NCI-H128 (cell line): ENCODE measurements around the gene COL4A2.

Experiments
- DNase-seq: peaks from one replicate; lab custom pipeline; 2025; ENCODE audit not compliant: unreplicated experiment; lab: John Stamatoyannopoulos, UW

COL4A2 gene

DNA sequence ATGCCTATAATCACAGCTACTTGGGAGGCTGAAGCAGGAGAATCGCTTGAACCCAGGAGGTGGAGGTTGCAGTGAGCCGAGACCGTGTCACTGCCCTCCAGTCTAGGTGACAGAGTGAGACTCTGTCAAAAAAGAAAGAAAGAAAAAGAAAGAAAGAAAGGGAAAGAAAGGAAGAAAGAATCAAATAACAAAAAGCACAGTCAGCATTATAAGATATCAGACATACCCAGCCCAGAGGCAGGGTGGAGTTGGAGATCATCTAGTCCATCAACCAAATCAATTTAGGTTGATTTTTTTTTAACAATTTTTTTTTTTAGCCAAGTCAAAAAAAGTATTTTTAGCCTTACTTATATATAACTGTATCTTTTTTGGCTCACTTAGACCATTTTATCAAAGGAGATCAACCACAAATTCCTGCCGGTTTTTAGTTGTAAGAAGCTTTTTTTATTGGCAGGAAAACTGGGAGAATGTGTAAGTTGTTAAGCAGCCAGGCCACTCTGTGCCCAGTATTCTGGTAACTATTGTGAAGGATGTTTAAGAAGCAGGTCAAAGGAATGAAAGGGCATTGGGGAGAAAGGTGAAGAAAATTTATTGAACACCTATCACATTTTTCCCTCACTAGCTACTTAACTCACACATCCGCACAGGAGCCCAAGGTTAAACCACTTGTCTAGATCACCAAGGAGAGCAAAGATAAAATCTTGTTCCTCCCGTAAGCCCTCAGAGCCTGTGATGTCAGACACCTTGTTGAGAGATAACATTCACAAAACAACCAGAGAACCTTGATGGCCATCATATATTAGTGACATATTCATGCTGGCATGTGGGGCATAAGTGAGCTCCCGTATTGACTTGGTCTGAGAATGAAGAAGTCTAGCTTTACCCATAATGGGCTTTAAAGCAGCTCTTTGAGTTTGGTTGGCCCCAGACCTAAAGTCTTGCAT lies 91.8 kb downstream of the COL4A2 start:
- no peak for DNase-seq

DNA sequence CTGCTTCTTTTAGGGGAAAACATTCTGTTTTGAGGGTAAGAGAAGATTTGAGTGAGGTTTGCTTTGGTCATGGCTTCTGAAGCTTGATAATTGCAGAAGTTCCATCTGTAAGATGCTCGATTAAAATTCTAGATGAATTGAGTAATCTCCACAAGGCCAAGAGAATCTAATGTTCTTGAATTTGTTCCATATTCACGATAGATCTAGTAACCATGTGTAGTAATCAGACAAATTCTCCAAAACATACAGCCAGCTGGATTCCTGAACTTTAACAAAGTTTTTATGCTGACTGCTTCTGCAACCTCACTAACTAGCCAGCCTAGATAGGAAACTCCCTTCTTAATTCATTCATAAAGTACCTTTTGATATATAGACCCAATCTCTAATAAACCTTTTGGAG lies 92.7 kb downstream of the COL4A2 start:
- DNase-seq: no peak

DNA sequence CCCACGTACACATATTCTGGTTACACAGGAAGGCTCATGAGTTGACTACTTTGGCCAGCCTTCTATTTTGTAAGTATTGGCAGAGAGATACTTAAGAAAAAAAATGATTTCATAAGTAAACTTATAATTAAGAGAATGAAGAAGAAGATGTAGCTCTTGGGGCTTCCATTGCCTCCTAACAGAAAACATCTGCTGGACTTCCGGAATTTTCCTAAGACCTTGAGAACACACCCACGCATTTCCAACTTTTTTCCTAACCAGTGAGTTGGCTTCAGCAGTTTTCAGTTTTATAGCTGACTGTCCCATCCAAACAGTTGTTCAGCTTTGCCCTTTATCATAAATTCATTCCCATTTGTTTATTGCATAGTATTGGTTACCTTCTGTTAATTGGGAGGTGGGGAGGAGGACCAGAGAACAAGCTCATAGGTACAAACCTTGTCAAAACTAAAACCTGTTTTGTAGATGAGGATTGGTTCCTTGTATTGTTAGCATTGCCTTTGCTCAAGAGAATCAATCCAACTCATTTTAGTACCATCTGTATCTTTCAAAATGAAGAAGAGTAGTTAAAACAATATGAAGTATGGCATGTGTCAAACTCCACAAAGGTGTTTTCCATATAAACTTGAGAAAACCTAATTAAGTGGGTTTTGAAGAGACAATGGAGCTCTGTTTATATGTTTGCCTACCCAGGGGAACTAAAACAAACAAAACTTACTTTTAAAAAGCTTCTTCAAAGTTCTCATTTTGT lies 93.9 kb downstream of the COL4A2 start:
- DNase-seq: no peak

DNA sequence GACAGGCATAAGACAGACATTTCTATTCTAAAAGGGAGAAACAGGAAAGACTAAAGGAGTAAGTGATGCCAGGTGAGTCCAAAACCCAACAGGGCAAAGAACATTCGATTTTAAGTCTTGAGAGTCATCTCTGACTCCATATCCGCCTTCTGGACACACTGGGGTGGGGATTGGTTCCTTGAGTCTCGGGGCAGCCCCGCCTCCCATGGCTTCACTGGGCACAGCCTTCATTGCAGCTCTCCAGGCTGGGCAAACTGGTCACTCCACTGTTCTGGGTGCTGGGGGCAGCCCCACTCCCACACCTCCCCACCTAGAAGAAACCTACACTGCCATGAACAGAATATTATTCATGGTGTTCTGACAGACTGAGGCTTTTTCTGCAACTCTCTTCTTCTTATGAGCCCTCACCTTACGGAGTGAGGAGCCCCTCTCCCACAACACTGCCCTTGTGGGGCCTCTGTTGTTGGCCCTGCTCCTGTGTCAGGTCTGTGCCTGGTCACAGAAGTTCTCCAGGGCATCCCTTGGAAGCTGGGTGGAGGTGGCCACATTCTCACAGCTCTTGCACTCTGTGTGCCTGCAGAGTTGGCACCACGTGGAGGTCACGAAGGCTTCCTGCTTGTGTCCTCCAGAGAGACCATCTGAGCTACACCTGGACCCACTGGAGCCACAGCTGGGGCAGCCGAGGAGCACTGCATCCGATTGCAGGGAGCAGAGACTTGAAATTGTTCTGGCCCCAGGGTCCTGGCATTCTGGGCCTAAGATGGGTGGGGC lies 95.4 kb downstream of the COL4A2 start:
- no peak for DNase-seq

DNA sequence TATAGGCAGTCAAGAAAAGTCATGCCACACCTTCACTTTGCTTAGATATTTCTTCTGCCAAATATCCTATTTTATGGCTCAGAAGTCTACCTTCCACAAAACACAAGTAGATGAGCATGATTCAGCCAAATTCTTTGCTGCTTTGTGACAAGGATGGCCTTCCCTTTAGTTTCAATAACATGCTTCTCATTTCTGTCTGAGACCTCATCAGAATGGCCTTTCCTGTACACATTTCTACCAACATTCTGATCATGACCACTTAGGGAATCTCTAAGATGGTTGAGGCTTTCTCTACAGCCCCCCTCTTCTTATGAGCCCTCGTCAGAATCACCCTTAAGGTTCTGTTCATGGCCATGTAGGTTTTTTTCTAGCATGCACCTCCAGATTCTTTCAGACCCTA lies 96.2 kb downstream of the COL4A2 start:
- DNase-seq: no peak

DNA sequence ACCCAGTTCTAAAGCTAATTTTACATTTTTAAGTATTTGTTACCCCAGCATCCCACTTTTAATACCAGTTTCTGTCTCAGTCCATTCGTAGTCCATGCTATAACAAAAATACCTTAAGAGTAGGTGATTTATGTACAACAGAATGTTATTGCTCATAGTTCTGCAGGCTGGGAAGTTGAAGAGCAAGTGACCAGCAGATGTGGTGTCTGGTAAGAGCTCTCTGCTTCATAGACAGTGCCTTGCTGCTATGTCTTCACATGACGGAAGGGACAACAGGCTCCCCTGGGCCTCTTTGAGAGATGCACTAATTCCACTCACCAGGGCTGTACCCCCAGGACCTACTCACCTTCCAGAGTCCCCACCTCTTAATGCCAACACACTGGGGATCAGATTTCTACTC lies 96.6 kb downstream of the COL4A2 start:
- DNase-seq: no peak

DNA sequence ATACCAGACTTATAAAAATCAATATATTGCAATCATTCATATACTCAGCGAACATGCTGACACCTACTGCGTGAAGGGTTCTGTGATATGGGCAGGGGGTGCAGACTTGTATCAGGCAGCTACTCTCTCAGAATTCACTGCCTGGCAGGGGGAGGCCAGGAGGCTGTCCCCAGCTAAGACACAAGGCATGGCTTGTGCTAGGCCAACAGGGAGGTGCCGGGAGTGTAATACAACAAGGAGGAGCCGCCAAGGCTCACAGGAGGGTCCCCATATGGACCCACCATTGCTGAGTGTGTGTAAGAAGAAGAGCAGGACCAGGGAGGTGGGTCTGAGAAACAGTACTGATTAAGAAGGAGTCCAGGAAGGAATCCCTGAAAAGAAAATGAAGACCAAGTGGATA lies 97.2 kb downstream of the COL4A2 start:
- no peak for DNase-seq

DNA sequence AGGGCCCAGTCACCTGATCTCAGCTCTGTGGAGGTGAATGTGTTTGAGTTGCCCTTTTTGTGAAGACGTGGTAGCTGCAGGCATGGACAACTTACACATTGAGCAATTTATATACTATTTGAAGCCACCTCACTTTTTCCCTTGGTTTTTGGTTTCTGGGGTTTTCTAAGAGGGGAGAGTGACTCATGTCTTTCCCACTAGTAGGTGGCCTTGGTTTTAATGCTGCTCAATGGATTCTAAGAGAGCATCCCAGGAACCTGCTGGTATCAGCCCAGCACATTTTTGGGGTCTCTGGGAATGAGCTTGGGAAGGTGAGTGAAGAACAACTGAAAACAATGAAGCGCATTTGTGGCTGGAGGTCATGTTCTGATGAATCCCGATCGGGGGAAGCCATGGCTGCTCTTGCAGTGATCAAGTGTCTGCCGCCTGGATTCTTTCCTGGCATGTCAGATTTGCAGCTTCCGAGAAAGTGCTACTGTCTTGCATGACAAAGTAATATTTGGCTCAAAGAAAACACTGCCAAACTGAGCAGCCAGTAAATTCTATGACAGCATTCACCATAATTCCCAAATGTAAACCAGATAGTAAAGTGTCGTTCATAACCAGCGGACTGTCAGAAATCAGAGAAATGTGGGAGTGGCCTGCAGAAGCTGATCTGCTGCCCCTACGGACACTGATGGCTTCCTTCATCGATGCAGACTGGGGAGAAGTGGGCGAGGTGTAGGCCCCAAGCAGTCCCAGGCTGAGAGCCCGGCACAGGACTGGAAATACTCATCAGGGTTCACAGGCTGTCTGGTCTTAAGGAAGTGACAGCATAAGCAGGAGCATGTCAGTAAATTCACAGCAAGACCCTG lies 98.7 kb downstream of the COL4A2 start:
- DNase-seq: no peak

DNA sequence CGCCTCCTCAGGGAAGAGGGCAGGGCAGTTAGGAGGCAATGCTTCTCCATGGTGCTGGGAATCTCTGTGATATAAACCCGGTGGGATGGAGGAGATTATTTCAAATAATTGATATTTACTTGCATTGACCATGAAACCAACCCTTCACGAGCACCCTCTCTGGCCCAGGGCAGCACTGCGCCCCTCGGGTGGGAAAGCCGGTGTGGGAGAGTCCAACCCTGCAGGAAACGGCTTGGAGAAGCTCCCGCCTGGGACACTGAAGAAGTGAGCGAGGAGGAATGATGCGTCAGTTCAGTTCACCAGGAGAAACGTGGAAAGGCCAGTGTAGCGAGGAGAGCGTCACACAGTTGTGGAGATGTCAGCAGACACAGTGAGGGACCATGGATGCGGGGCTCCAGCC lies 99.9 kb downstream of the COL4A2 start:
- DNase-seq: no peak

DNA sequence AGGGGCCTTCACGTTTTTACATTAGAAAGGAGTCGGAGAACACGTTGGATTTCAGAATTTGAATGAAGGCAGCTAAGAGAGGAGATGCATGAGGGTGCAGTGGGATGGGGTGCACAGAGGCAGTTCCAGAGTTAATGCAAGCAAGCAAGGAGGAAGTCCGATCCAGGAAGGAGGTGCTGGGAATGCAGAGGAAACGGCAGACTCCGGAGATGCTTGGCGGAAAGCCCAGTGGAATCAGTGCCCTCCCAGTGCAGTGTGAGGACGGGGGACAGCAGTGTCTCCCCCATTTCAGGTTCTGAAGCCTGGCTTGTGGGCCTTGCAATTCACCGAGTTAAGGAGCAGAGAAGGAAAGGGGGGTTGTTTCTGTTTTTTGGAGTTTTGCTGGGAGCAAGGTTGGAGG lies 100.4 kb downstream of the COL4A2 start:
- no peak for DNase-seq

DNA sequence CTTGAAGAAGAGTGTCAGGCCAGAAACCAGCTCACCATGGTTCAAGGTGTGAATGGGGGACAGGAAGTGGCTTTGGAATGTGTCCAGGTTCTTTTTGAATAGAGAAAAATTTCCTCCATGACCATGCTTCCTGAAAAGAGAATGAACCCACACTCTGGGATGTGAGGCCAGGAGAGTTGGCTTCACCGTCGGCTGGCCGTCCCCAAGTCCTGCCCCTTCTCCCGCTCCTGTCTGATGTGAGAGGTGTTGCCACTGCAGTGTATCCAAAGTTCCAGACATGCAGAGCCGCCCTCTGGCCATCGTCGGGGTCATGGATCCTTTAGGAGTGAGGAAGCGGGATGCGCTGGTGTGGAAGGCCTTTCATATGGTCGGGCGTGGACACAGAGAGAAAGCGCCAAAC lies 101.2 kb downstream of the COL4A2 start:
- DNase-seq: no peak

DNA sequence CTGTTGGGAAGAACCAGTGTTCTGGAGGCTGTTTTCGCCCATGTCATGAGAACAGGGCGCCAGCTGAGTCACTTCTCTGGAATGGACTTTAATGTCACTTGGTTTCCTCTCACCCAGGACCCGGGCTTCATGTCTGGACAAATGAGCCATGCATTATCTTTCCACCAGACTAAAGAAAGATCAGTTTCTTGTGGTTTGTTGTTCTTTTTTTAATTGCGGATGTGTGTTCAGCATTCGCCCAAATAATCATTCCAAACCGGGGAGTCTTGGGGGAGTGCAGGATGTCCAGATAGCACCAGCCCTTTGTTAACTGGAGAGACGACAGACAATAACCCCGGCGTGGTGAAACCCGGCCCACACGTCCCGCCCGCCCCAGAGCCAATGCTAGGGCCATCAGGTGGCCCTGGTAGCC lies 102.5 kb downstream of the COL4A2 start:
- DNase-seq: no peak

DNA sequence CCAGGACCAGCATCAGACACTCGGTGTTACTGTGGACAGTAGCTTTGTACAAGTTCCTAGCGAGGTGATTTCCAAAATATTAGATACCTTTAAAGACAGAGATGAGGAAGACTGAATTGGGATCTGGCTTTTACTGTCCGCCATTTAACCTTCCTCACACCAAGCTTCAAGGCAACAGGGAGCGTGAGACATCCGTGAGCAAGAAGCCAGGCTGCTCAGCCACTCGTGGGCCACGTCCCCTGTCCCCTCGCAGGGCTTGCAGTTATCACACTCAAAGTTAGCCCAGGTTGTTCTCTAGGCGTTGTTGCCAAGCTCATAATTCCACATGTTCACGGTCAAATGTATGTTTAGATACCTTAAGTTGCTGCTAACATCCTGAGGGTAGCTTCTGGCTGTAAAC lies 102.9 kb downstream of the COL4A2 start:
- DNase-seq: no peak

DNA sequence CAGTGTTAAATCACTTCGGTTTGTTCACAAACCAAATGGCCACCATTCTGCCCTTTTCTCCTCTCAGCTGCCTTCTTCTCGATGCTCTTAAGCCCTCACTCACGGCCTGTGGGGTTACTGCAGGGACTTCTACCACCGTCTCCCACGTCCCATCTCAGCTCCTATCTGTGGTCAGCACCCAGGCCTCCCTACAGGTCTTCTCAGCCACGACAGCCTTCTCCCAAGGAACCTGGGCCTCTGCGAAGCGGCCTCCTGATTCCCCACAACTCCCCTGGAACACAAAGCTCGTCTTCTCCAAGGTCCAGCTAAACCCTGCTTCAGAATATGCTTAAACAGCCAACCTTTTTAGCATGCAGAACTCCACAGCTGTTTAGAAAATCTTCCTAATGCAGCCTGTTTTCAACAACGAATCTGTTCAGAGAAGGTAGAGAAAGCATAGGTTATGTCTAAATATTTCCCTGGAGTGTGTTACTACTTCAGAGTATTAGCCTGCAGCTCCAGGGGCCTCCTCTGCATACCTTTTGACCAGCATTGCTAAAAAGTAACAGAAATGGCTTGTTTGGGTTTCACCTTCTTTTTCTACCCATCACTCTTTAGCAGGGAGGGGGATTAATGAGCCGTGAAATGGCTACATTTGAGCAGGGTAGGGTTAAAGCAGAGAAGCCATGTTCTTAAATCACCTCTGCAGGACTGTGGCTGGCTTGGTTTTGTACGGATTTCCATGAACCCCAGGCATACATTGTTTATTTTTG lies 104.0 kb downstream of the COL4A2 start:
- no peak for DNase-seq

DNA sequence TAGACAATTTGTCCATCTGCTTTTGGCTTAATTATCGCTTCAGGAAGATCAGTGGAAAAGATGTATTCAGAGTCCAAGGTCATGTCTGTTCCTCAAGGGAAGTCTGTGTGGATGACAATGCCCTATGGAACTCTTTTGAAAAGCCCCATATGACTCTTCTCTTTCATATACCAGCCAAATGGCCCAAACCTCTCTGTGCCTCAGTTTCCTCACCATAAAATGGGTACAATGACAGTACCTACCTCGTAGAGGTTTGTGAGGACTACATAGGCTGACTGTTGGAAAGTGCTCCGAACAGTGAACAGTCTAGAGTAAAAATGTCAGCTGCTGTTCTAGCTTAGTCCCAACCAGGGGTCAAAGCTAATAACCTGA lies 104.6 kb downstream of the COL4A2 start:
- DNase-seq: no peak

DNA sequence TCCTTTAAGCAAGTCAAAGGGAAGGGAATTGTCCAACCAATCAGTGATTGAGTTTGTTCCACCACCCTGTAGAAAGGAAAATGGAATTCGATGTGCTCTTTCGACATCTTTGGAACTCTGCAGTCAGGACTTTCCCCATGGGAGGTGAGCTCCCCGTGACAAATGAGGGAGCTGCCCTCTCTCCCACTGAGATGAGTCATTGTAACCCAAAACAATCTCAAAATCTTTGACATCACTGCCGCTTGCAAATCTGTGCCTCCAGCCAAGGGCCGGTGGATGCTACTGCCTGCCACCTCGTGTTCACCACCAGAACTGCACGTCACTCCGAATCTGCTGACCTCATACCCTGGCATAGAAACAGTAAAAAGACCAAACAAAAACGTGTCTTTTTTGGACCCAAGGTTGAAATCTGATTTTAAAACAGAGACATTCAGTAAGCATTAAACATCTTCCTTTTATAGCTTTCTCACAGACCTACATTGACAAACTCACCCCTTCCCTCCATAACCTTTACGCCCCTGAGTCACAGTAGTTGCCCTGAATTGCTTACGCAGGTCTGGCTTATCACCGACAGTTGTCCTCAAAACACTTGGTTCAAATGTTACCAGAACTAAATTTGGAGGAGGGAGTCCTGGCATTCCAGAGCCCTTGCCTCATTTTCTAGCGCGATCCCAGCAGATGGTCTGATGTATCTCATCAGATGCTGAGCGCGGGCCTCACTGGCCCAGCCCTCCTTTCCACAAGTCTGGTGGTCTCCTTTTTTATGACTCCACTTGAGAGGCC lies 105.2 kb downstream of the COL4A2 start:
- peak; percentile 22 for DNase-seq

DNA sequence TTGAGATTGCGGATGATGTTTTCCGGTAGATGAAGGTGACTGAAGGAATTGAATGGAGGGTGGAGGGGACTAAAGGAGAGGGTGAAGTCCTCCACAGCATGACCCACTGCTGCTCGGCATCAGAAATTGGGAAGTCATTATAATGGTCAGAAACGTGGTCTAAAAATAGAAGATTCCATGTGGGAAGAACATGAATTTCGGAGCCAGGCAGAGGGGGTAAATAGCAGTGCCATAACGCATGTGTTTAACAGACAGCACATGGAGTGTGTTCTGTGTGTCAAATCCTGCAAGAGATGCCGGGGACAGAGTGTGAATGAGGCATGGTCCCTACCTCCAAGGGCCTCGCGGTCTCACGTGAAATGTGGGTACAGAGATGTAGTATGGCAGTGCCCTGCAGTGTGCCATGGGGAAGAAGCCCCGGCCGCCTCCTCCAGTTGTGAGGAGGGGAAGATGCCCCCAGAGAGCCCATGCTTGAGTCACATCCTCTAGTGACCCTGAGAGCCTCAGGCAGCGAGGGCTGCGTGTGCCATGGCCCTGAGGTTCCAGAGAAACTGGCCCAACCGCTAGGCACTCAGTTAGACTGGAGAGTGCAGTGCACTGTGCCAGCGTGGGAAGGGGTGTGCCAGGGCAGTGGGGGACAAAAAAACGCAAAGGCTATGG lies 106.1 kb downstream of the COL4A2 start:
- no peak for DNase-seq

DNA sequence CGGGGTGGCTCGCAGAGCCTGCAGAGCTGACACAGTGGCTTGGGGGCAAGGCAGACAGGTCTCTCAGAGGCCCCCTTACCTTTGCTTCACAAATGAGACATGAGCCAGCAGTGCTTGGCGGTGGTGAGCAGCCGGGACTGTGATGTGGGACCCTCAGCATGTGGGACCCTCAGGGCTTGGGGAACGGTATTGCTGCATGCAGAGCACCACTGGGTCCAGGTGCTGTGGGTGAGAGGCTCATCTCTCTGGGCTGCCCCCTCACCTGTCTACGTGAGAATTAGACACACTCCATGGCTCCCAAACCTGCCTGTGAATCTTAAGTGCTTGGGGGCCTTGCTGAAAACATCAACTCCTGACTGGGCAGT lies 106.6 kb downstream of the COL4A2 start:
- no peak for DNase-seq

DNA sequence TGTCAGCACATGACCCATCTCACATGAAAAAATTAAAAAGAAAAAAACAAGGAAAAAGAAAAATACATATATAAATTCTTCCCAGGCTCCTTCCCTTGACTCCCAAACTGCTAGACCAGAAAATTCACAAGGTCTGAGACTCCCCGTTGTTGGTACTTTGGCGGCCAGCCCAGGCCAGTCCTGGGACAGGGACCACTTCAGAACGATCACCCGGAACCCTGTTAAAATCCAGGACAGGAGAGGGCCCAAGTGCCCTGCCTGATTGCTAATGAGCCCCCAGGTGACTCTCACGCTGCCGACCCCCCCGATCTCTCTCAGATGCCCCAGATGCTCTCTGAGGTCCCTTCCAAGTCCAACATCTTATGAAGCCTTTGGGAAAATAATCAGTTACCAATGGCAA lies 107.2 kb downstream of the COL4A2 start:
- no peak for DNase-seq
